CD4-positive, alpha-beta T cell (primary cell): ENCODE measurements around the gene PDGFA. TPM values are rescaled to one million over a fixed set of nuclear protein-coding genes. Genes with fewer than 3 reads are reported as not detected.

ENCODE experiments used
- ATAC-seq: fragments of 200-7000 bp; cut with Tn5 transposase; one replicate; pipeline ENCODE4 v1.10.0; 2022; ENCODE audit warnings: mild to moderate bottlenecking; ENCODE audit not compliant: poor library complexity
- CTCF ChIA-PET: fragments of 350-600 bp; sonication (Branson Sonifier 250); formaldehyde crosslinking; loops from one replicate; lab custom pipeline; 2021; ENCODE audit warnings: antibody characterized with exemption, inconsistent platforms; lab: Charles Lee
- POLR2A ChIA-PET: fragments of 350-600 bp; sonication (Branson Sonifier 250); formaldehyde crosslinking; loops from one replicate; lab custom pipeline; 2021; ENCODE audit warnings: antibody characterized with exemption, inconsistent platforms; lab: Charles Lee
- DNase-seq, 14 experiments: peaks; one replicate each; pipeline ENCODE4 v3.0.0-alpha.2; 2013 to 2020; ENCODE audit warnings: mixed read lengths in 2 of 14
- H3K27ac ChIP-seq, 2 donors: one replicate each; pipeline versions ENCODE4 v1.5.1 to v1.7.0; 2013; ENCODE audit warnings: low read length in 2 of 2, low read depth in 1 of 2, mild to moderate bottlenecking in 1 of 2
- H3K27me3 ChIP-seq, 2 experiments: 1 replicate in 1 of 2; 2 replicates in 1 of 2; pipeline versions ENCODE4 v1.6.1 to v1.7.0; 2013; ENCODE audit warnings: low read length in 2 of 2, control low read depth in 1 of 2, mild to moderate bottlenecking in 1 of 2, moderate library complexity in 1 of 2; ENCODE audit not compliant: insufficient read depth in 2 of 2, control insufficient read depth in 1 of 2
- H3K36me3 ChIP-seq: one replicate; pipeline ENCODE4 v1.6.1; 2013; ENCODE audit warnings: low read length, control low read depth; ENCODE audit not compliant: insufficient read depth
- H3K4me1 ChIP-seq: one replicate; pipeline ENCODE4 v1.6.1; 2013; ENCODE audit warnings: low read length, control low read depth; ENCODE audit not compliant: insufficient read depth
- H3K4me3 ChIP-seq: one replicate; pipeline ENCODE4 v1.5.1; 2013; ENCODE audit warnings: mild to moderate bottlenecking, low read length, moderate library complexity
- H3K9me3 ChIP-seq, 2 experiments: 1 replicate in 1 of 2; 2 replicates in 1 of 2; pipeline versions ENCODE4 v1.6.1 to v1.7.0; 2013; ENCODE audit warnings: low read length in 2 of 2, mild to moderate bottlenecking in 2 of 2, control low read depth in 1 of 2, moderate library complexity in 1 of 2; ENCODE audit not compliant: control insufficient read depth in 1 of 2, insufficient read depth in 1 of 2
- H3K27ac Mint-ChIP-seq: one replicate; pipeline ENCODE4 v1.8.0; 2020; ENCODE audit warnings: mixed read lengths
- H3K27me3 Mint-ChIP-seq: one replicate; pipeline ENCODE4 v1.8.0; 2021; ENCODE audit warnings: mixed read lengths
- H3K36me3 Mint-ChIP-seq: one replicate; pipeline ENCODE4 v1.8.0; 2021; ENCODE audit warnings: low read depth, mixed read lengths
- H3K4me1 Mint-ChIP-seq: one replicate; pipeline ENCODE4 v1.8.0; 2021; ENCODE audit warnings: low read depth, mixed read lengths
- H3K4me3 Mint-ChIP-seq: one replicate; pipeline ENCODE4 v1.8.0; 2020; ENCODE audit warnings: mild to moderate bottlenecking, mixed read lengths
- H3K9me3 Mint-ChIP-seq: one replicate; pipeline ENCODE4 v1.8.0; 2020; ENCODE audit warnings: mixed read lengths
- CTCF ChIP-seq: fragments of 200-600 bp; IDR thresholded peaks from one replicate; pipeline ENCODE4 v1.8.0; 2022; ENCODE audit warnings: antibody characterized with exemption, mild to moderate bottlenecking
- intact Hi-C, 2 experiments: fragments of 100-400 bp; cut with DNase I in 1 of 2; cut with micrococcal nuclease in 1 of 2; formaldehyde crosslinking; loops; one replicate each; pipeline versions ENCODE4 v1.15.1 to v1.9.0; 2023 to 2025; cut with DNase I, micrococcal nuclease
- total RNA-seq, 174 experiments: library from RNA in 2 of 174; stranded (reverse) in 2 of 174; gene quantifications; one replicate each; pipeline ENCODE4 v1.2.3 and lab custom pipeline; 2021 to 2026

Gene PDGFA
- total RNA-seq, 2 experiments from 2014 or later, result 0.55 to 0.70 TPM

GRCh38 chr7:475951-476441, 43.6 kb downstream of the PDGFA start:
- no peak overlapping the region for H3K27ac Mint-ChIP-seq
- no peak for TF ChIP-seq CTCF
- intact Hi-C loops, result no loop called here
- POLR2A ChIA-PET, result no interaction called here
- no peak overlapping the region for H3K4me3 Mint-ChIP-seq
- Histone ChIP-seq H3K36me3 (no peaks in the 10 kb centered on the region), H3K9me3 (peaks cover 5 to 32% of the 10 kb centered on the region in 2 experiments), H3K27me3 (no peaks in the 10 kb centered on the region), H3K4me3 (no peak overlapping the region), H3K4me1 (peaks cover 10% of the 10 kb centered on the region), H3K27ac (no peak overlapping the region)
- no peaks in the 10 kb centered on the region for H3K27me3 Mint-ChIP-seq
- DNase-seq (no peak), ATAC-seq (no peak)
- no peaks in the 10 kb centered on the region for H3K36me3 Mint-ChIP-seq
- no peaks in the 10 kb centered on the region for H3K9me3 Mint-ChIP-seq
- peaks cover 5% of the 10 kb centered on the region for H3K4me1 Mint-ChIP-seq
- CTCF ChIA-PET, result no interaction called here

GRCh38 chr7:475425-475728, 44.3 kb downstream of the PDGFA start:
- ChIA-PET CTCF (no interaction called here), POLR2A (no interaction called here)
- H3K4me1 Mint-ChIP-seq, result peaks cover 5% of the 10 kb centered on the region
- no peak overlapping the region for H3K4me3 Mint-ChIP-seq
- H3K27me3 Mint-ChIP-seq, result no peaks in the 10 kb centered on the region
- peaks cover 10% of the 10 kb centered on the region for H3K4me1 ChIP-seq
- peaks cover 5 to 32% of the 10 kb centered on the region in 2 experiments for H3K9me3 ChIP-seq
- no peaks in the 10 kb centered on the region for H3K36me3 Mint-ChIP-seq
- DNase-seq (no peak), ATAC-seq (no peak)
- H3K27me3 ChIP-seq, result no peaks in the 10 kb centered on the region
- H3K9me3 Mint-ChIP-seq, result no peaks in the 10 kb centered on the region
- intact Hi-C loops, result no loop called here
- no peak for TF ChIP-seq CTCF
- H3K4me3 ChIP-seq, result no peak overlapping the region
- no peak overlapping the region for H3K27ac ChIP-seq
- no peak overlapping the region for H3K27ac Mint-ChIP-seq
- H3K36me3 ChIP-seq, result no peaks in the 10 kb centered on the region

GRCh38 chr7:474605-475424, 44.8 kb downstream of the PDGFA start:
- Mint-ChIP-seq H3K36me3 (no peaks in the 10 kb centered on the region), H3K4me3 (no peak overlapping the region), H3K27me3 (no peaks in the 10 kb centered on the region), H3K27ac (no peak overlapping the region), H3K9me3 (no peaks in the 10 kb centered on the region), H3K4me1 (peaks cover 5% of the 10 kb centered on the region)
- peaks cover 10% of the 10 kb centered on the region for H3K4me1 ChIP-seq
- peaks cover 5 to 32% of the 10 kb centered on the region in 2 experiments for H3K9me3 ChIP-seq
- H3K36me3 ChIP-seq, result no peaks in the 10 kb centered on the region
- ChIA-PET CTCF (no interaction called here), POLR2A (no interaction called here)
- intact Hi-C loops, result no loop called here
- no peak for TF ChIP-seq CTCF
- DNase-seq, result no peak
- no peak overlapping the region for H3K4me3 ChIP-seq
- no peaks in the 10 kb centered on the region for H3K27me3 ChIP-seq
- H3K27ac ChIP-seq, result no peak overlapping the region
- ATAC-seq, result no peak
